K562 (cell line): ENCODE results near the gene ATOH8.

ENCODE experiments used
- CTCF ChIP-seq, 3 experiments: IDR thresholded peaks in 2 of 3; conservative IDR thresholded peaks in 1 of 3; 2 replicates each; pipeline ENCODE4 v1.5.1; 2011 to 2012; ENCODE audit warnings: low read length in 3 of 3, mild to moderate bottlenecking in 3 of 3, control low read depth in 2 of 3, improper control_type of control experiment in 1 of 3, inconsistent platforms in 1 of 3, low read depth in 1 of 3, mixed read lengths in 1 of 3, moderate library complexity in 1 of 3; ENCODE audit not compliant: insufficient read depth in 2 of 3
- EZH2 ChIP-seq: IDR thresholded peaks from 2 replicates; pipeline ENCODE4 v1.6.1; 2012; ENCODE audit warnings: low read depth, mild to moderate bottlenecking, inconsistent platforms, low read length, borderline replicate concordance
- HNRNPL ChIP-seq: fragments of 200-400 bp; formaldehyde crosslinking; IDR thresholded peaks from 2 replicates; pipeline ENCODE4 v1.6.1; 2017; ENCODE audit warnings: low read depth, mild to moderate bottlenecking, low read length
- HOXB6 ChIP-seq: fragments of 250-450 bp; sonication (Bioruptor Pico); IDR thresholded peaks from 2 replicates; pipeline ENCODE4 v1.5.1; 2022; ENCODE audit warnings: mild to moderate bottlenecking, borderline replicate concordance
- MEF2D ChIP-seq: conservative IDR thresholded peaks from 2 replicates; pipeline ENCODE4 v1.6.1; 2016; ENCODE audit warnings: low read depth, missing genetic modification characterization, missing compliant biosample characterization
- NR2C2 ChIP-seq, 2 experiments: fragments of 200-800 bp in 1 of 2; sonication (Bioruptor generic) in 1 of 2; sonication (generic) in 1 of 2; formaldehyde crosslinking in 1 of 2; IDR thresholded peaks; 2 replicates each; pipeline versions ENCODE4 v1.6.1 to v1.8.0; 2016 to 2022; ENCODE audit warnings: mild to moderate bottlenecking in 1 of 2, missing compliant biosample characterization in 1 of 2, missing genetic modification characterization in 1 of 2, missing genetic modification reagents in 1 of 2
- POLR2A ChIP-seq: fragments of 450-650 bp; conservative IDR thresholded peaks from 2 replicates; pipeline ENCODE4 v1.6.1; 2016
- PREB ChIP-seq: sonication (generic); formaldehyde crosslinking; IDR thresholded peaks from 2 replicates; pipeline ENCODE4 v1.8.1; 2023; ENCODE audit warnings: mild to moderate bottlenecking, missing genetic modification reagents
- RBM39 ChIP-seq: fragments of 200-400 bp; formaldehyde crosslinking; optimal IDR thresholded peaks from 2 replicates; pipeline ENCODE3; 2018; ENCODE audit warnings: low read depth, low read length
- ZSCAN29 ChIP-seq: fragments of 450-650 bp; IDR thresholded peaks from 2 replicates; pipeline ENCODE4 v1.6.1; 2017

- TF ChIP-seq HOXB6 (CRISPR knock-in tag) (no peak), ZSCAN29 (no peak), MEF2D (tag) (no peak), POLR2A (no peak), RBM39 (no peak), CTCF (IDR thresholded peaks at IDR 0.05 in 2 of 3, conservative IDR thresholded peaks at IDR 0.05 in 1 of 3; ENCODE audit: insufficient read depth in 2 of 3, low read depth in 1 of 3, low read length in 3 of 3) (no peak), EZH2 (no peak), HNRNPL (no peak), NR2C2 (CRISPR knock-in tag; IDR thresholded peaks at IDR 0.05) (no peak), NR2C2 (tag; IDR thresholded peaks at IDR 0.05) (no peak), PREB (no peak)
Measured at GRCh38 chr2:85746321-85747004, 7.3 kb upstream of the ATOH8 start.
